HG02938 (cell line): Measurements from ENCODE around the gene STAT3.
"Not testable (repeated sequence)": the region's sequence is repeated elsewhere in the genome, so short reads cannot be mapped to it uniquely, and the experiment has no call there.

ENCODE experiments used
- ATAC-seq: cut with Tn5 transposase; IDR thresholded peaks from one replicate; pipeline ENCODE4 v1.9.1; 2021; ENCODE audit warnings: mild to moderate bottlenecking, moderate library complexity; ENCODE audit not compliant: unreplicated experiment

The STAT3 gene

GRCh38 chr17:42264366-42264765, 123.9 kb downstream of the STAT3 start:
- not testable (repeated sequence) for ATAC-seq
